ENCODE measurements around the gene CFAP57.

DNA sequence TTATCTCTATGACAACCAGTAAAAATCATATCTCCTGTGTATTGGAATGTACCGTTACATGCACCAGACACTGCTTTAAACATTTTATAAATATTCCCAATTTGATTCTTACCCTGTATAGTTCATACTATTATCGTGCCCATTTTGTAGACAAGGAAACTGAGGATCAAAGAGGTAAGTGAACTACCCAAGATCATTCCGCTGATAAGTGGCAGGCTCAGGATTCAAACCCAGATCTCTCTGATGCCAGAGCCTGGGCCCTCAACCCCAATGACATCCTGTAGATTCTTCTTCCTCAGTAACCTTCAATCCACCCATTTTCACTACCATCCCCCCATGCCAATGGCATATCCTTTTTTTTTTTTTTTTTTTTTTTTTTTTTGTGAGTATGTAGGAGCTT, 12.3 kb downstream of the CFAP57 start:
- no peak for TF ChIP-seq POLR2A (IDR thresholded peaks at IDR 0.05)
- TF ChIP-seq, protein P1, sequence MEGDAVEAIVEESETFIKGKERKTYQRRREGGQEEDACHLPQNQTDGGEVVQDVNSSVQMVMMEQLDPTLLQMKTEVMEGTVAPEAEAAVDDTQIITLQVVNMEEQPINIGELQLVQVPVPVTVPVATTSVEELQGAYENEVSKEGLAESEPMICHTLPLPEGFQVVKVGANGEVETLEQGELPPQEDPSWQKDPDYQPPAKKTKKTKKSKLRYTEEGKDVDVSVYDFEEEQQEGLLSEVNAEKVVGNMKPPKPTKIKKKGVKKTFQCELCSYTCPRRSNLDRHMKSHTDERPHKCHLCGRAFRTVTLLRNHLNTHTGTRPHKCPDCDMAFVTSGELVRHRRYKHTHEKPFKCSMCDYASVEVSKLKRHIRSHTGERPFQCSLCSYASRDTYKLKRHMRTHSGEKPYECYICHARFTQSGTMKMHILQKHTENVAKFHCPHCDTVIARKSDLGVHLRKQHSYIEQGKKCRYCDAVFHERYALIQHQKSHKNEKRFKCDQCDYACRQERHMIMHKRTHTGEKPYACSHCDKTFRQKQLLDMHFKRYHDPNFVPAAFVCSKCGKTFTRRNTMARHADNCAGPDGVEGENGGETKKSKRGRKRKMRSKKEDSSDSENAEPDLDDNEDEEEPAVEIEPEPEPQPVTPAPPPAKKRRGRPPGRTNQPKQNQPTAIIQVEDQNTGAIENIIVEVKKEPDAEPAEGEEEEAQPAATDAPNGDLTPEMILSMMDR (IDR thresholded peaks at IDR 0.05) = no peak
- TF ChIP-seq EP300 (IDR thresholded peaks at IDR 0.05) = no peak

Measured in ovary (tissue), 3 donors.